Liver (tissue), 9 donors: ENCODE results near the gene NGLY1. TPM values are rescaled to one million over a fixed set of nuclear protein-coding genes. Genes with fewer than 3 reads are reported as not detected.

Experiments used
- DNase-seq: peaks from one replicate; pipeline ENCODE4 v3.0.0-alpha.2; 2017; ENCODE audit warnings: low spot score
- H3K27ac ChIP-seq, 2 donors: one replicate each; pipeline ENCODE4 v1.7.0; 2013; ENCODE audit warnings: inconsistent platforms in 2 of 2, low read length in 2 of 2, control low read depth in 1 of 2, low read depth in 1 of 2, mild to moderate bottlenecking in 1 of 2
- H3K27me3 ChIP-seq, 4 donors: one replicate each; pipeline versions ENCODE4 v1.6.1 to v1.7.0; 2013; ENCODE audit warnings: low read length in 3 of 4, inconsistent platforms in 1 of 4, mild to moderate bottlenecking in 1 of 4, moderate library complexity in 1 of 4; ENCODE audit not compliant: control insufficient read depth in 4 of 4, insufficient read depth in 4 of 4
- H3K36me3 ChIP-seq, 4 donors: one replicate each; pipeline versions ENCODE4 v1.6.1 to v1.7.0; 2013; ENCODE audit warnings: low read length in 3 of 4, mild to moderate bottlenecking in 3 of 4, low read depth in 1 of 4, moderate library complexity in 1 of 4; ENCODE audit not compliant: control insufficient read depth in 4 of 4, insufficient read depth in 3 of 4
- H3K4me1 ChIP-seq, 4 donors: one replicate each; pipeline versions ENCODE4 v1.6.1 to v1.7.0; 2013; ENCODE audit warnings: low read length in 3 of 4, mild to moderate bottlenecking in 3 of 4, moderate library complexity in 1 of 4; ENCODE audit not compliant: control insufficient read depth in 4 of 4, insufficient read depth in 4 of 4
- H3K4me3 ChIP-seq, 3 donors: one replicate each; pipeline versions ENCODE4 v1.6.1 to v1.7.0; 2013; ENCODE audit warnings: low read length in 3 of 3, control low read depth in 1 of 3, low read depth in 1 of 3, mild to moderate bottlenecking in 1 of 3
- H3K9ac ChIP-seq, 2 donors: one replicate each; pipeline ENCODE4 v1.7.0; 2013; ENCODE audit warnings: low read length in 2 of 2, mild to moderate bottlenecking in 2 of 2, moderate library complexity in 2 of 2, control low read depth in 1 of 2, low read depth in 1 of 2
- H3K9me3 ChIP-seq, 4 donors: one replicate each; pipeline versions ENCODE4 v1.6.1 to v1.7.0; 2013; ENCODE audit warnings: low read length in 3 of 4; ENCODE audit not compliant: control insufficient read depth in 4 of 4
- ATF3 ChIP-seq: IDR thresholded peaks from 2 replicates; pipeline ENCODE4 v1.6.1; 2016; ENCODE audit warnings: antibody characterized with exemption
- CTCF ChIP-seq: fragments of 150-350 bp; IDR thresholded peaks from 2 replicates; pipeline ENCODE4 v1.5.1; 2017; ENCODE audit warnings: improper control_type of control experiment, low read depth, low read length; ENCODE audit not compliant: missing input control
- EGR1 ChIP-seq, 2 donors: IDR thresholded peaks; 2 replicates each; pipeline ENCODE4 v1.6.1; 2016 to 2018; ENCODE audit warnings: antibody characterized with exemption in 2 of 2, low read depth in 2 of 2
- FOXA1 ChIP-seq: IDR thresholded peaks from 2 replicates; pipeline ENCODE4 v1.6.1; 2016; ENCODE audit warnings: antibody characterized with exemption
- FOXA2 ChIP-seq: IDR thresholded peaks from 2 replicates; pipeline ENCODE4 v1.6.1; 2016; ENCODE audit warnings: antibody characterized with exemption
- GABPA ChIP-seq, 2 donors: IDR thresholded peaks in 1 of 2; conservative IDR thresholded peaks in 1 of 2; 2 replicates each; pipeline ENCODE4 v1.6.1; 2016; ENCODE audit warnings: antibody characterized with exemption in 2 of 2, mild to moderate bottlenecking in 1 of 2, moderate library complexity in 1 of 2
- HNF4A ChIP-seq, 2 donors: conservative IDR thresholded peaks; 2 replicates each; pipeline ENCODE4 v1.6.1; 2016; ENCODE audit warnings: antibody characterized with exemption in 2 of 2, mild to moderate bottlenecking in 2 of 2
- HNF4G ChIP-seq: IDR thresholded peaks from 2 replicates; pipeline ENCODE4 v1.6.1; 2016; ENCODE audit warnings: antibody characterized with exemption
- JUND ChIP-seq, 2 donors: IDR thresholded peaks; 2 replicates each; pipeline ENCODE4 v1.6.1; 2016; ENCODE audit warnings: antibody characterized with exemption in 2 of 2
- MAX ChIP-seq: IDR thresholded peaks from 2 replicates; pipeline ENCODE4 v1.6.1; 2016; ENCODE audit warnings: antibody characterized with exemption
- NR2F2 ChIP-seq: IDR thresholded peaks from 2 replicates; pipeline ENCODE4 v1.6.1; 2016; ENCODE audit warnings: antibody characterized with exemption
- RAD21 ChIP-seq, 2 donors: IDR thresholded peaks; 2 replicates each; pipeline ENCODE4 v1.6.1; 2016; ENCODE audit warnings: antibody characterized with exemption in 2 of 2, mild to moderate bottlenecking in 2 of 2
- REST ChIP-seq: IDR thresholded peaks from 2 replicates; pipeline ENCODE4 v1.6.1; 2016; ENCODE audit warnings: antibody characterized with exemption, mild to moderate bottlenecking
- RXRA ChIP-seq, 2 donors: IDR thresholded peaks; 2 replicates each; pipeline ENCODE4 v1.6.1; 2017 to 2018; ENCODE audit warnings: antibody characterized with exemption in 2 of 2, mild to moderate bottlenecking in 1 of 2
- SP1 ChIP-seq: IDR thresholded peaks from 2 replicates; pipeline ENCODE4 v1.6.1; 2018; ENCODE audit warnings: antibody characterized with exemption, mild to moderate bottlenecking
- TAF1 ChIP-seq: conservative IDR thresholded peaks from 2 replicates; pipeline ENCODE4 v1.6.1; 2016; ENCODE audit warnings: antibody characterized with exemption, mild to moderate bottlenecking
- YY1 ChIP-seq: IDR thresholded peaks from 2 replicates; pipeline ENCODE4 v1.6.1; 2016; ENCODE audit warnings: antibody characterized with exemption, mild to moderate bottlenecking
- ZBTB33 ChIP-seq: IDR thresholded peaks from 2 replicates; pipeline ENCODE4 v1.6.1; 2016; ENCODE audit warnings: antibody characterized with exemption
- WGBS: extraction: QIAGEN DNeasy Blood & Tissue Kit; methylation state at CpG from one replicate; pipeline ENCODE4 v1.1.7; 2013; 5-methylcytosine and 5-hydroxymethylcytosine counted together
- polyA plus RNA-seq, 2 donors: library from polyadenylated mRNA; stranded (reverse) in 1 of 2; unstranded in 1 of 2; fragments of 200-250 nt in 1 of 2; fragments of >200 nt in 1 of 2; fragmentation: Nextera tagmentation in 1 of 2; extraction: Ambion mirVana in 1 of 2; gene quantifications; one replicate each; pipeline versions ENCODE4 v1.2.1 to v1.2.3, GENCODE V29; 2013 to 2015
- total RNA-seq, 2 donors: library from RNA; depleted of rRNA; stranded (reverse); fragments of >200 nt; gene quantifications; one replicate each; pipeline ENCODE4 v1.2.3, GENCODE V29; 2014
- donor health status: healthy.
- donor health status: healthy.
- donor health status: healthy.
- donor health status: healthy.
- donor health status: healthy.

The NGLY1 gene
- total RNA-seq (10 to 100 TPM; 22.3 to 31.5 TPM), polyA plus RNA-seq (10 to 100 TPM; 13.3 to 25.6 TPM)

- peaks cover 0 to 4% (median 2%) of the 10 kb centered on the region in 4 donors for H3K36me3 ChIP-seq
- peak within 1 kb of the TSS; percentile 82 to 96 (median 88) for H3K4me3 ChIP-seq
- WGBS: under 1% methylated on average over 72 of the region's 72 CpGs
- peaks cover 0 to 18% (median 12%) of the 10 kb centered on the region in 4 donors for H3K4me1 ChIP-seq
- peak within 1 kb of the TSS; percentile 88 to 93 for H3K27ac ChIP-seq
- TF ChIP-seq REST: peak; percentile 73
- no peak for TF ChIP-seq NR2F2
- peak in 1 of 2 donors; percentile 23 for TF ChIP-seq RXRA (IDR thresholded peaks at IDR 0.05)
- peak in 1 of 2 donors; percentile 10 for TF ChIP-seq HNF4A (conservative IDR thresholded peaks at IDR 0.05)
- TF ChIP-seq EGR1 (IDR thresholded peaks at IDR 0.05; ENCODE audit: low read depth in 2 of 2): peak in 1 of 2 donors; percentile 40
- TF ChIP-seq TAF1: peak; percentile 81
- TF ChIP-seq FOXA2: no peak
- TF ChIP-seq FOXA1: no peak
- peak; percentile 23 for TF ChIP-seq CTCF
- peak; percentile 82 for TF ChIP-seq YY1
- peak in 1 of 2 donors; percentile 4 for TF ChIP-seq RAD21 (IDR thresholded peaks at IDR 0.05)
- peak; percentile 40 to 68 for TF ChIP-seq GABPA (IDR thresholded peaks at IDR 0.05 in 1 of 2, conservative IDR thresholded peaks at IDR 0.05 in 1 of 2)
- peak; percentile 27 for TF ChIP-seq MAX
- no peak for TF ChIP-seq HNF4G
- TF ChIP-seq JUND (IDR thresholded peaks at IDR 0.05): no peak
- no peak for TF ChIP-seq ZBTB33
- TF ChIP-seq ATF3: no peak
- TF ChIP-seq SP1: no peak
- H3K27me3 ChIP-seq: no peaks in the 10 kb centered on the region
- peak within 1 kb of the TSS; percentile 85 to 91 for H3K9ac ChIP-seq
- DNase-seq: peak; percentile 88
- no peaks in the 10 kb centered on the region for H3K9me3 ChIP-seq
These were observed at the start of gene NGLY1 for GRCh38 chr3:25782938-25783660. NGLY1 (minus strand) TSS chr3:25783443; CDS start chr3:25783390, 53 bp downstream.
